ENCODE data around the gene TTC39B. TPM values are rescaled to one million over a fixed set of nuclear protein-coding genes. Genes with fewer than 3 reads are reported as not detected.
A peak's percentile ranks its signal among the peaks of the same experiment; 100 is the strongest.

TTC39B gene
- total RNA-seq, 1 donor from 2014 or later, result 7.1 TPM

- ATAC-seq, result no peak
- DNase-seq (ENCODE audit: low spot score), result no peak
Measured at GRCh38 chr9:15187589-15187988, 119.4 kb downstream of the TTC39B start.

- ATAC-seq (no peak), DNase-seq (ENCODE audit: low spot score) (no peak)
Measured at GRCh38 chr9:15182730-15183129, 124.3 kb downstream of the TTC39B start.

DNA sequence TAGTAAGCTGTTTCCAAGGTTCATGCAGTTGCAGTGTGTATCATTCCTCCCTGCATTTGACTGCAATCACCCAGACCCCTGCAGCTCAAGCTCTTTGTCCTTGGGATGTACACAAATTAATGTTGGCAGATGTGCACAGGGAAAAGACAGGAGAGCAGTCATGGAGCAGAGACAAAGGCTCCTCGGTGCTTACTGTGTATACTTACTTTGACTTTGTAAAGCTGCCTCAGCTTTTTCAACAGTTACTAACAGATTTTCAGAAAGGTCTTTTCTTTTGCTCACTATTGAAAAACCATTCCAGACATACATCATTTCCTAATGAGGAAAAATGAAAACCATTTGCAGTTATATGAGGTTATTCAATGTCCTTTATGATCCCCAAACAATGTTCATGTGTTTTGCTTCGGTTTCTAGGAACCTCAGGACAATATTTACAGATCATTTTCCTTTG, 124.9 kb downstream of the TTC39B start:
- ATAC-seq (no peak), DNase-seq (ENCODE audit: low spot score) (no peak)

DNA sequence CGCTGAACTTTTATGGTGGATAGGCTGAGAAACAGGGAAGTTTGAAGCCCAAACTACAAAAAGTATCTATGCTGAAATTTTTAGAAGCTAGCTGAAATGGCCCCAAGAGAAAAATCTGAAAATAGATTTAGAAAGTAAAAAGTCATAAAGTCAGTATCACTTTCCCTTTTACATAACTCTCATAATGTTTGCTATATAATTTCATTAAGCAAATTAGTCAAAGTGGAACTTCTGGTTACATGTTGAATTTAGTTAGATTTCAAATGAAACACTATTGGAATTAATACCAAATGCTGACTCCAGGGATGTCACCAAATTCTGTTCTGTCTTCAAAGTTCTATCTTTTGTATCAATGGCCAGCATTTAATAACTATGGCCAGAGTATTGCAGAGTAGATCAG, 126.9 kb downstream of the TTC39B start:
- ATAC-seq, result no peak
- no peak for DNase-seq (ENCODE audit: low spot score)

GRCh38 chr9:15178631-15179030, 128.4 kb downstream of the TTC39B start:
- DNase-seq (ENCODE audit: low spot score) (no peak), ATAC-seq (no peak)

- ATAC-seq (no peak), DNase-seq (ENCODE audit: low spot score) (no peak)
Measured at GRCh38 chr9:15176836-15177235, 130.2 kb downstream of the TTC39B start.

DNA sequence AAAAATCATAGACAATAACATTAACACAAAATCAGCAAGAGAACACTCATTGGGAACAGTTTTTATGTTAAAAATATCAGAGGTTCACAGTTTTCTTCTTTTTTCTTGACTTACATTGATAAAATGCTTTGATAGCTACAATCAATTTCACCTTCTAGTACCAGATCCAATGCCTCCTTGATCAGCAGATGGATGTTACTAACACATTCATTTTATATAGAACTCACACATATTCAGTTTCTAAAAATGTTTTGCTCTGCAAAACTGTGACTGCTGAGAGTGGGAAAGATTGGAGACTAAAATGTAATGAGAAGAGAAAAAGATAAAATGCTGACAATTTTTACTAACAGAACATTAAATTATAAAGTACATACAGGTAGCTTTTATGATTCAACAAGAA, 143.1 kb downstream of the TTC39B start:
- DNase-seq (ENCODE audit: low spot score), result no peak
- no peak for ATAC-seq

DNA sequence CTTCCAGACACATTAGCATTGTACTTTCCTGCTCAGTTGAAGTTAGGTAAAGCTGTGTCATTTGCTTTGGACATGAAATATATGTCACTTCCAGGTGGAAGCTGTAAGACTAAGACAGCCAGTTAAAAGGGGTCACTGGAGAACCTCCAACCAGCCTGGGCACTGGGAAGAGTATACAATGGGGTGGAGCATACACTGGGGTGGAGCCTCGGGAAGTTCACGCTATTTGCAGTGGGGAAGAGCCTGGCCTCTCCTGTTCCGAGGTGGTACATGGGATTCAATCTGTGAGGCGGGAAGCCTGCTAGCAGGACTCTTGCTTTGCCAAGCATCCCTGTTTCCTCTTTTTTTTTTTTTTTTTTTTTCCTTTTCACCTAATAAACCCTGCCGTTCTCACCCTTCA, 145.3 kb downstream of the TTC39B start:
- no peak for ATAC-seq
- no peak for DNase-seq (ENCODE audit: low spot score)

GRCh38 chr9:15160673-15161072, 146.3 kb downstream of the TTC39B start:
- ATAC-seq (peak; percentile 33), DNase-seq (ENCODE audit: low spot score) (no peak)

GRCh38 chr9:15158064-15158463, 149.0 kb downstream of the TTC39B start:
- DNase-seq (ENCODE audit: low spot score), result no peak
- ATAC-seq, result peak; percentile 61

- ATAC-seq (no peak), DNase-seq (ENCODE audit: low spot score) (no peak)
Measured at GRCh38 chr9:15157381-15157780, 149.6 kb downstream of the TTC39B start.

DNA sequence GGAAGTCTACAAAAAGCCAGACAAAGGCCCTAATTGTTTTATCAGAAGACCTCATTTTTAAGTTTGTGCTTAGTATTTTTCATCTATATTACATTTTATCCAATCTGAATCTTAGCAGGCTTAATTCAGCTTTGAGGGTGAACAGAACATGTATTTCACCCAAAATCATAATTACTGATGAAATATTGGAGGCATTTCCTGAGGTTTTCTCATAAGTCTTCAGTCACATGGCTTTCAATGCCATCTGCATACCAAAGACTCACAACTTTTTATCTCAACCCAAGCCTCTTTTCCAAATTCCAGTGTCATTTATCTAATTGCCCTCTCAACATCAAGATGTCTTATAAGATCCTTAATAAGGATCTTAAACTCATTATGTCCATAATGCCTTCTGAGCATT, 150.8 kb downstream of the TTC39B start:
- ATAC-seq (no peak), DNase-seq (ENCODE audit: low spot score) (no peak)

DNA sequence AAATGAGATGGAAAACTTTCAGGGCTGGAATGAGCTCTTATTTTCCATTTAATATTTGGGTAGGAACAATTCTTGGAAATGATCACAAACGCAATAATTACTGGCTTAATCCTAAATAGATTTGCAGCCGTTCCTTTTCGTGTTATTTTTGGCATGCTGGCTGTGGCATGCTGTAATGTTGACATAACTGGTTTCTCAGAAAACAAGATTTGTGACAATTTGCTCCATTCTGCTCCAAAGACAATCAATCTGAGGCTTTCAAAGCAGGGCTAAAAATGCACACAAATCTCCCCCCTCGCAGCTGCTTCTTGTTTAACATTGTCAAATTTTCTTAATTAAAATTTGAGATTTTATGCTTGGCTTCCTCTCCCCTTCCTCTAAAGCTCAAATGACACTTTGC, 151.2 kb downstream of the TTC39B start:
- ATAC-seq, result peak; percentile 73
- no peak for DNase-seq (ENCODE audit: low spot score)

DNA sequence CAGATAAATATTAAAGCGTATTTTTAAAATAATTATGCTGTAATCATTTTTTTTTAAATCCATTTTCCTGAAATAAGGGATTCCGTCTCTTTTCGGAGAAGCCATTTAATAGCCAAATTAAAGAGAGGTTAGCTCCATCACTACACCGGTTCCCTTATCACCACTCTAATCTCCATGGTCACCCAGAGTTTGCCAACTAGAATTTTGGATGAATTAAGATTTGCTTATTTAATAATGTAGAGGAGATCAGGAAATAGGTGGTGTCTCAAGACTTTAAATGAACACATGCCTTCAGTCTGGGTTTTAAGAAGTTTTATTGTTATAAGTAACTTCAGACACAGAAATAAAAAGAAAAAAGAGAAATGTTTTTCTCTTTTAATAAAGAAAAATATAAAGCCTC, 151.7 kb downstream of the TTC39B start:
- DNase-seq (ENCODE audit: low spot score) (no peak), ATAC-seq (no peak)

DNA sequence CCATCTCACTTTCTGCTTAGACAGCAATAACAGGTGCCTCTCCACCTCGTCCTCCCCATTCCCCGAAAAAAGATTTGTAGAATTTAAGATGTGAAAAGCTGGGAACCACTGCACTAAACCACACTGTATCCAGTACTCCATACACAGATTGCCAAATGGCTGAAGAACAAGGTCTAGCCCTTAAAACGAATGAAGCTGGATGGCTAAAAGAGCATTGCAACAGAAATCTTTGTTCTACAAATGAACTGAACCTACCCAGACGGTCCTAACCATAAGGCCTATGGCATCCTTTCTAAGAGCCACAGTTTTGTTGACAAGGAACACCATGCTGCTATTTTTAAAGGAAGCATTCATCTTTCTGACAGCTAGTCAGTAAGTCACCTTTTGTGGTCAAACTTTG, 152.3 kb downstream of the TTC39B start:
- no peak for ATAC-seq

DNA sequence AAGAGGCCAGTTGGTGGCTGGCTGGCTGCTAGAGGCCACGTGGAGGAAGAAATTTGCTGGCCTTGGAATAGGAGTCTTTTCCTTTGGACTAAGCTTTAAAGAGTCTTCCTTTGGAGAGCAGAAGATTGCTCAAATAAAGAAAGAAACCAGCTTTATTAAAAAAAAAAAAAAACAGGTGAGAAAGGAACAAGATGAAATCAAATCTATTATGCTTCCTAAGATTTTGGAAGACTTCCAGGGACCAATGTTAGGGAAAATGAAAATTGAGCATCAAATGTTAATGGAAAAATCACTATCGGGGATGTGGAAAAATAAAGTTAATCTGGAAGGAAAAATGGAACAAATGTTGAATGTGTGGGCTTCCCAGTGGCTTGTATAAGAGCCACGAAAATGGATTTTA, 153.1 kb downstream of the TTC39B start:
- ATAC-seq, result no peak
- no peak for DNase-seq (ENCODE audit: low spot score)

More for the DNA sequence above, 152.3 kb downstream of the TTC39B start:
- DNase-seq (ENCODE audit: low spot score), result no peak

DNA sequence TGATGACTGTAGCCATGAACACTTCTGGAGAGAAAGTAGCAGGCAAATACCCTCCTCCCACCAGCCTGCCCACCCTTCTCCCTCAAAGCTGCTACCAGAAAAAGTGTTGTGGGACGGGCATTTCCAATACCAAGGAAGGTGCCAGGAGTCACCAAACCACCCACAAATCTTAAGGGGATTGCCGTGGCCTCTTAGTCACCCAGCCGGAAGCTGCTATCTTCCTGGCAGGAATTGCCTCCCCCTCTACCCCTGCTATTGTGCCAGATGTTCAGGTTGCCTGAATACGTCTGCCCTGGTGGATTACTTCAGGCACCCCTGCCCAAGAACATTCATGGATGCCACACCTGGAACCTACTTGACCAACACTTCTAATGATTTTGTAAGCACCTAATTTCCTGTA, 156.1 kb downstream of the TTC39B start:
- DNase-seq (ENCODE audit: low spot score) (no peak), ATAC-seq (no peak)

GRCh38 chr9:15149450-15149849, 157.6 kb downstream of the TTC39B start:
- DNase-seq (ENCODE audit: low spot score) (no peak), ATAC-seq (no peak)

- ATAC-seq (no peak), DNase-seq (ENCODE audit: low spot score) (no peak)
Measured at GRCh38 chr9:15146268-15146700, 160.7 kb downstream of the TTC39B start.

- no peak for DNase-seq (ENCODE audit: low spot score)
- ATAC-seq, result no peak
Measured at GRCh38 chr9:15144622-15145061, 162.4 kb downstream of the TTC39B start.

- DNase-seq (ENCODE audit: low spot score) (no peak), ATAC-seq (peak; percentile 95)
Measured at GRCh38 chr9:15142878-15143534, 164.0 kb downstream of the TTC39B start.

- no peak for ATAC-seq
Measured at GRCh38 chr9:15140051-15140450, 167.0 kb downstream of the TTC39B start.

GRCh38 chr9:15139469-15139868, 167.5 kb downstream of the TTC39B start:
- DNase-seq (ENCODE audit: low spot score), result no peak
- no peak for ATAC-seq

More at GRCh38 chr9:15140051-15140450, 167.0 kb downstream of the TTC39B start:
- no peak for DNase-seq (ENCODE audit: low spot score)

Data from left lobe of liver (tissue), 2 donors.